ENCODE measurements around the gene APOL5. TPM values are rescaled to one million over a fixed set of nuclear protein-coding genes. Genes with fewer than 3 reads are reported as not detected.

The APOL5 gene
- total RNA-seq, 1 donor from 2014 or later: not detected

- Histone ChIP-seq H3K27me3 (ENCODE audit: insufficient read depth, low read length) (no peaks in the 10 kb centered on the region), H2AFZ (ENCODE audit: low read depth, low read length) (no peak overlapping the region), H3K79me2 (ENCODE audit: insufficient read depth, low read length) (no peaks in the 10 kb centered on the region), H3K4me1 (ENCODE audit: insufficient read depth, low read length) (no peaks in the 10 kb centered on the region), H3K9me3 (ENCODE audit: insufficient read depth, low read depth, low read length) (no peaks in the 10 kb centered on the region), H3K9ac (ENCODE audit: low read length) (no peak overlapping the region), H3K4me2 (ENCODE audit: low read length) (no peak overlapping the region), H3K36me3 (ENCODE audit: insufficient read depth, low read length) (no peaks in the 10 kb centered on the region), H3K4me3 (ENCODE audit: insufficient read depth, low read depth, low read length) (no peak overlapping the region), H3K27ac (ENCODE audit: low read depth, low read length) (no peak overlapping the region), H4K20me1 (ENCODE audit: insufficient read depth, low read length) (no peaks in the 10 kb centered on the region)
- no peak for FAIRE-seq
- TF ChIP-seq CTCF (IDR thresholded peaks at IDR 0.05; ENCODE audit: insufficient read depth, low read depth, low read length) (no peak), EZH2 (IDR thresholded peaks at IDR 0.05; ENCODE audit: insufficient read depth, low read length) (no peak)
- peaks cover 22% of the 10 kb centered on the region for H3K36me3 Mint-ChIP-seq (ENCODE audit: low read depth, unreplicated experiment)
- no peak overlapping the region for H3K4me3 Mint-ChIP-seq (ENCODE audit: unreplicated experiment)
- peaks cover 10% of the 10 kb centered on the region for H3K27me3 Mint-ChIP-seq (ENCODE audit: low read depth, unreplicated experiment)
- H3K4me1 Mint-ChIP-seq (ENCODE audit: low read depth, unreplicated experiment): no peaks in the 10 kb centered on the region
- no peak overlapping the region for H3K27ac Mint-ChIP-seq (ENCODE audit: unreplicated experiment)
- no peak for DNase-seq (ENCODE audit: low read depth)
- no peaks in the 10 kb centered on the region for H3K9me3 Mint-ChIP-seq (ENCODE audit: unreplicated experiment)
Observed at GRCh38 chr22:35732116-35732515, 14.4 kb downstream of the APOL5 start.

- Histone ChIP-seq H2AFZ (ENCODE audit: low read depth, low read length) (no peak overlapping the region), H3K9me3 (ENCODE audit: insufficient read depth, low read depth, low read length) (no peaks in the 10 kb centered on the region), H3K27ac (ENCODE audit: low read depth, low read length) (no peak overlapping the region), H3K4me1 (ENCODE audit: insufficient read depth, low read length) (no peaks in the 10 kb centered on the region), H3K36me3 (ENCODE audit: insufficient read depth, low read length) (no peaks in the 10 kb centered on the region), H4K20me1 (ENCODE audit: insufficient read depth, low read length) (no peaks in the 10 kb centered on the region), H3K9ac (ENCODE audit: low read length) (no peak overlapping the region), H3K4me2 (ENCODE audit: low read length) (no peak overlapping the region), H3K79me2 (ENCODE audit: insufficient read depth, low read length) (no peaks in the 10 kb centered on the region), H3K27me3 (ENCODE audit: insufficient read depth, low read length) (no peaks in the 10 kb centered on the region), H3K4me3 (ENCODE audit: insufficient read depth, low read depth, low read length) (no peak overlapping the region)
- H3K4me3 Mint-ChIP-seq (ENCODE audit: unreplicated experiment): no peak overlapping the region
- H3K27me3 Mint-ChIP-seq (ENCODE audit: low read depth, unreplicated experiment): peaks cover 10% of the 10 kb centered on the region
- H3K36me3 Mint-ChIP-seq (ENCODE audit: low read depth, unreplicated experiment): peaks cover 28% of the 10 kb centered on the region
- no peaks in the 10 kb centered on the region for H3K4me1 Mint-ChIP-seq (ENCODE audit: low read depth, unreplicated experiment)
- DNase-seq (ENCODE audit: low read depth) (no peak), FAIRE-seq (no peak)
- TF ChIP-seq EZH2 (IDR thresholded peaks at IDR 0.05; ENCODE audit: insufficient read depth, low read length): no peak
- no peak for TF ChIP-seq CTCF (IDR thresholded peaks at IDR 0.05; ENCODE audit: insufficient read depth, low read depth, low read length)
- H3K9me3 Mint-ChIP-seq (ENCODE audit: unreplicated experiment): no peaks in the 10 kb centered on the region
- H3K27ac Mint-ChIP-seq (ENCODE audit: unreplicated experiment): no peak overlapping the region
Observed at GRCh38 chr22:35733036-35733435, 15.4 kb downstream of the APOL5 start.

GRCh38 chr22:35733791-35734516, 16.3 kb downstream of the APOL5 start:
- H4K20me1 ChIP-seq (ENCODE audit: insufficient read depth, low read length): no peaks in the 10 kb centered on the region
- no peak overlapping the region for H3K4me3 ChIP-seq (ENCODE audit: insufficient read depth, low read depth, low read length)
- no peak overlapping the region for H3K4me3 Mint-ChIP-seq (ENCODE audit: unreplicated experiment)
- DNase-seq (ENCODE audit: low read depth) (no peak), FAIRE-seq (no peak)
- H3K27ac ChIP-seq (ENCODE audit: low read depth, low read length): no peak overlapping the region
- TF ChIP-seq CTCF (IDR thresholded peaks at IDR 0.05; ENCODE audit: insufficient read depth, low read depth, low read length) (no peak), EZH2 (IDR thresholded peaks at IDR 0.05; ENCODE audit: insufficient read depth, low read length) (no peak)
- H3K9ac ChIP-seq (ENCODE audit: low read length): no peak overlapping the region
- no peak overlapping the region for H2AFZ ChIP-seq (ENCODE audit: low read depth, low read length)
- H3K36me3 Mint-ChIP-seq (ENCODE audit: low read depth, unreplicated experiment): peaks cover 35% of the 10 kb centered on the region
- peaks cover 4% of the 10 kb centered on the region for H3K36me3 ChIP-seq (ENCODE audit: insufficient read depth, low read length)
- H3K4me1 ChIP-seq (ENCODE audit: insufficient read depth, low read length): no peaks in the 10 kb centered on the region
- H3K4me2 ChIP-seq (ENCODE audit: low read length): no peak overlapping the region
- no peaks in the 10 kb centered on the region for H3K9me3 ChIP-seq (ENCODE audit: insufficient read depth, low read depth, low read length)
- peaks cover 10% of the 10 kb centered on the region for H3K27me3 Mint-ChIP-seq (ENCODE audit: low read depth, unreplicated experiment)
- no peaks in the 10 kb centered on the region for H3K4me1 Mint-ChIP-seq (ENCODE audit: low read depth, unreplicated experiment)
- no peaks in the 10 kb centered on the region for H3K9me3 Mint-ChIP-seq (ENCODE audit: unreplicated experiment)
- no peaks in the 10 kb centered on the region for H3K27me3 ChIP-seq (ENCODE audit: insufficient read depth, low read length)
- no peak overlapping the region for H3K27ac Mint-ChIP-seq (ENCODE audit: unreplicated experiment)
- no peaks in the 10 kb centered on the region for H3K79me2 ChIP-seq (ENCODE audit: insufficient read depth, low read length)

All from astrocyte (in vitro differentiated cells and primary cell).